Neutrophil (primary cell): ENCODE data around the gene SHROOM2.

Experiments used
- H3K27ac ChIP-seq: fragments of 200-600 bp; sonication (generic); 2 replicates; pipeline ENCODE4 v1.5.1; 2016; ENCODE audit warnings: mild to moderate bottlenecking, moderate library complexity
- H3K27me3 ChIP-seq: fragments of 200-600 bp; sonication (generic); 2 replicates; pipeline ENCODE4 v1.6.0; 2016; ENCODE audit warnings: mild to moderate bottlenecking
- H3K36me3 ChIP-seq: fragments of 200-600 bp; sonication (generic); 2 replicates; pipeline ENCODE4 v1.5.1; 2017
- H3K4me1 ChIP-seq, 2 experiments: fragments of 200-600 bp in 1 of 2; sonication (generic) in 1 of 2; 1 replicate in 1 of 2; 2 replicates in 1 of 2; pipeline versions ENCODE4 v1.5.1 to v1.6.1; 2013 to 2016; ENCODE audit warnings: low read depth in 1 of 2, low read length in 1 of 2, mild to moderate bottlenecking in 1 of 2, moderate library complexity in 1 of 2; ENCODE audit not compliant: control insufficient read depth in 1 of 2, insufficient read depth in 1 of 2
- H3K4me3 ChIP-seq, 2 experiments: fragments of 200-600 bp in 1 of 2; sonication (generic) in 1 of 2; 1 replicate in 1 of 2; 2 replicates in 1 of 2; pipeline ENCODE4 v1.5.1; 2013 to 2016; ENCODE audit warnings: low read depth in 1 of 2, low read length in 1 of 2, mild to moderate bottlenecking in 1 of 2, moderate library complexity in 1 of 2
- H3K9me3 ChIP-seq: fragments of 200-600 bp; sonication (generic); 2 replicates; pipeline ENCODE4 v1.5.1; 2016
- TF ChIP-seq, protein P1 (sequence below): fragments of 200-600 bp; sonication (generic); IDR thresholded peaks from 2 replicates; pipeline ENCODE4 v1.5.1; 2016; ENCODE audit warnings: antibody characterized with exemption

Gene SHROOM2

DNA sequence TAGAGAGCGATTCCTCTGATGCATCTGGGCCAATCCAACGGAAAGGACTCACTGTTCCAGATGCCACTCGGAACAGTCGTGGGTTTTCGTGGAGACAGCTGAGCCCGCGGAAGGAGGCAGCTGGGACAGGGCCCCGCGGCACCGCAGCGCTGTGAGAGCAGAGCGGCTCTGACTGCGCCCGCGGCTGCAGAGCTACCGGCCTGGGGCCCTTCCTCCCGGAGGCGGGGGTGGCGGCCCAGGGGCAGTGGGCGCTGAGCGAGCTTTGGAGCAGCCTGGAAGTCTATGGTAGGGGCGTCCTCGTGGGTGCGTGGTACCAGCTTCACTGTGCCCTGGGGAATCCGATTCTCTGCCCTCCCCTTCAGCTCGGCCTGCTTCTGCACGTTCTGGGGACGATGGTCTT lies 205.8 kb downstream of the SHROOM2 start:
- no peaks in the 10 kb centered on the region for H3K9me3 ChIP-seq
- H3K4me1 ChIP-seq = peaks cover 18 to 22% of the 10 kb centered on the region in 2 experiments
- H3K4me3 ChIP-seq = no peak overlapping the region
- H3K27me3 ChIP-seq = no peaks in the 10 kb centered on the region
- no peak overlapping the region for H3K27ac ChIP-seq
- TF ChIP-seq, protein P1, sequence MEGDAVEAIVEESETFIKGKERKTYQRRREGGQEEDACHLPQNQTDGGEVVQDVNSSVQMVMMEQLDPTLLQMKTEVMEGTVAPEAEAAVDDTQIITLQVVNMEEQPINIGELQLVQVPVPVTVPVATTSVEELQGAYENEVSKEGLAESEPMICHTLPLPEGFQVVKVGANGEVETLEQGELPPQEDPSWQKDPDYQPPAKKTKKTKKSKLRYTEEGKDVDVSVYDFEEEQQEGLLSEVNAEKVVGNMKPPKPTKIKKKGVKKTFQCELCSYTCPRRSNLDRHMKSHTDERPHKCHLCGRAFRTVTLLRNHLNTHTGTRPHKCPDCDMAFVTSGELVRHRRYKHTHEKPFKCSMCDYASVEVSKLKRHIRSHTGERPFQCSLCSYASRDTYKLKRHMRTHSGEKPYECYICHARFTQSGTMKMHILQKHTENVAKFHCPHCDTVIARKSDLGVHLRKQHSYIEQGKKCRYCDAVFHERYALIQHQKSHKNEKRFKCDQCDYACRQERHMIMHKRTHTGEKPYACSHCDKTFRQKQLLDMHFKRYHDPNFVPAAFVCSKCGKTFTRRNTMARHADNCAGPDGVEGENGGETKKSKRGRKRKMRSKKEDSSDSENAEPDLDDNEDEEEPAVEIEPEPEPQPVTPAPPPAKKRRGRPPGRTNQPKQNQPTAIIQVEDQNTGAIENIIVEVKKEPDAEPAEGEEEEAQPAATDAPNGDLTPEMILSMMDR = no peak
- no peaks in the 10 kb centered on the region for H3K36me3 ChIP-seq

- H3K4me1 ChIP-seq = peaks cover 12 to 15% of the 10 kb centered on the region in 2 experiments
- no peaks in the 10 kb centered on the region for H3K36me3 ChIP-seq
- no peaks in the 10 kb centered on the region for H3K27me3 ChIP-seq
- no peaks in the 10 kb centered on the region for H3K9me3 ChIP-seq
- no peak overlapping the region for H3K4me3 ChIP-seq
- TF ChIP-seq, protein P1 = no peak
- no peak overlapping the region for H3K27ac ChIP-seq
These were observed 206.5 kb downstream of the SHROOM2 start for GRCh38 chrX:9992724-9993123.

GRCh38 chrX:9995855-9996339 lies 209.7 kb downstream of the SHROOM2 start:
- Histone ChIP-seq H3K4me1 (peaks cover 0 to 7% of the 10 kb centered on the region in 2 experiments), H3K27me3 (no peaks in the 10 kb centered on the region), H3K4me3 (no peak overlapping the region), H3K9me3 (no peaks in the 10 kb centered on the region), H3K36me3 (no peaks in the 10 kb centered on the region), H3K27ac (no peak overlapping the region)
- TF ChIP-seq, protein P1 = peak; percentile 94

DNA sequence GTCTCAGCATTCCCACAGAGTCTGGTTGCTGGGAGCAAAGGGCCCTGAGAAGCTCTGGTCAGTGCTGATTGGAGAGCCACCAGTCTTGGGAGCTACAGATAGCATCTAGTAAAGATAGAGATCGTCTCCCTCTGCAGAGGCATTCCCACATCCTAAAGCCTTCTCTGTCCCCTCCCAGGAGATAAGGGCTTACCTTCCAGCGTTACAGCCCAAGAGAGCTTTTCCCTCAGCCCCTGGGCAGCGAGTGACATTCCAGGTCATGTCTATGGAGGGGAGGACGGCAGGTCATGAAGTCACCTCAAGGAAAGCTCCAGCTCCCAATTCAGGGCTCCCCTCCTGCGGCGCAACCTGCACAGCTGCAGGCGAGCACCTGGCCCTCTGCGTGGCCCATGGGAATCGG lies 210.8 kb downstream of the SHROOM2 start:
- Histone ChIP-seq H3K9me3 (no peaks in the 10 kb centered on the region), H3K4me3 (no peak overlapping the region), H3K27ac (no peak overlapping the region), H3K27me3 (no peaks in the 10 kb centered on the region), H3K36me3 (no peaks in the 10 kb centered on the region), H3K4me1 (peaks cover 0 to 7% of the 10 kb centered on the region in 2 experiments)
- TF ChIP-seq, protein P1 = no peak

GRCh38 chrX:9997524-9997923 lies 211.3 kb downstream of the SHROOM2 start:
- TF ChIP-seq, protein P1 = no peak
- no peaks in the 10 kb centered on the region for H3K9me3 ChIP-seq
- peaks cover 0 to 7% of the 10 kb centered on the region in 2 experiments for H3K4me1 ChIP-seq
- no peak overlapping the region for H3K27ac ChIP-seq
- H3K27me3 ChIP-seq = no peaks in the 10 kb centered on the region
- no peaks in the 10 kb centered on the region for H3K36me3 ChIP-seq
- H3K4me3 ChIP-seq = no peak overlapping the region
